Astrocyte of the spinal cord (primary cell): Measurements from ENCODE around the gene SYNGAP1.

Experiments
- DNase-seq: peaks from one replicate; pipeline ENCODE4 v3.0.0; 2011; ENCODE audit warnings: low read depth, low spot score
- H3K4me3 ChIP-seq: 2 replicates; pipeline ENCODE4 v1.5.1; 2011; ENCODE audit warnings: low read depth, mild to moderate bottlenecking, low read length, moderate library complexity
- CTCF ChIP-seq: IDR thresholded peaks from 2 replicates; pipeline ENCODE4 v1.5.1; 2012; ENCODE audit warnings: low read depth, mild to moderate bottlenecking, low read length, inconsistent platforms
- in situ Hi-C: cut with HindIII; loops from 2 replicates; pipeline ENCODE4 v1.10.0; 2017; ENCODE audit warnings: low sequenced_read_pairs

SYNGAP1 gene

GRCh38 chr6:33432546-33432945 lies 12.7 kb downstream of the SYNGAP1 start:
- no peak overlapping the region for H3K4me3 ChIP-seq
- in situ Hi-C loops = no loop called here
- no peak for TF ChIP-seq CTCF
- DNase-seq = no peak

DNA sequence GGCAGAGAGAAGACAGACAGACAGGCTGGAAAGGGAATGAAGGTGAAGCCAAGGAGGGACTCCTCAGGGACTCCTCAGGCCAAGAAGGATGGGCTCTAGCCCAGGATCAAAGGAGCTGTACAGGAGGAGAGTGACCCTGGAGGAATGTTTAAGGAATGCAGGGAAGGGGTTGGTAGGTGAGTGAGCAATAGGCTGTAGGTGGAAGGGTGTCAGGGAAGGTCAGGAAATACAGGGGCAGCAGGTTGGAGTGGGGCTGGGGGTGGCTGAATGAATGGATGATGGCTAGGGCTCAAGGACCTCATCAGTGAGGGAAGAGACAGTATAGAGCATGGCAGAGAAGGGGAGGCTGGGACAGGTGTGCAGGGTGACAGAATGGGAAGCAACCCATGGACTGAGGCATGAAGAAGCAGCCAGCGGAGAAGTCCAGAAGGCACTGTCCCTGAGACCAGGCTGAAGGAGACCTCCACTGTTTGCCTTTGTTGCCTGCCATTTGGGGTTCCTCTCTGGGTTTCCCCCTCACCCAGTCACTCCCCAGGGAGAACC lies 13.2 kb downstream of the SYNGAP1 start:
- no peak for DNase-seq
- in situ Hi-C loops = no loop called here
- H3K4me3 ChIP-seq = no peak overlapping the region
- TF ChIP-seq CTCF = no peak

GRCh38 chr6:33433544-33434191 lies 13.8 kb downstream of the SYNGAP1 start:
- no peak overlapping the region for H3K4me3 ChIP-seq
- peak; percentile 43 for DNase-seq
- in situ Hi-C loops = no loop called here
- TF ChIP-seq CTCF = no peak

DNA sequence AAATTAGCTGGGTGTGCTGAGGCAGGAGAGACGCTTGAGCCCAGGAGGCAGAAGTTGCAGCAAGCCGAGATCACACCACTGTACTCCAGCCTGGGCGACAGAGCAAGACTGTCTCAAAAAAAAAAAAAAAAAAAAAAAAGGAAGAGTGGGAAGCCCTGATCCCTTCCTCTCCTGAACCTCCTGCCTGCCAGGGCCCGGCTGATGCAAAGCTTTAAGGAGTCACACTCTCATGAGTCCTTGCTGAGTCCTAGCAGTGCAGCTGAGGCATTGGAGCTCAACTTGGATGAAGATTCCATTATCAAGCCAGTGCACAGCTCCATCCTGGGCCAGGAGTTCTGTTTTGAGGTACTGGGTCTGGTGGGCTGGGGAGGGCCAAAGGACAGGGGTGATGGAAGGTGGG lies 15.1 kb downstream of the SYNGAP1 start:
- in situ Hi-C loops = no loop called here
- DNase-seq = no peak
- H3K4me3 ChIP-seq = no peak overlapping the region
- no peak for TF ChIP-seq CTCF

DNA sequence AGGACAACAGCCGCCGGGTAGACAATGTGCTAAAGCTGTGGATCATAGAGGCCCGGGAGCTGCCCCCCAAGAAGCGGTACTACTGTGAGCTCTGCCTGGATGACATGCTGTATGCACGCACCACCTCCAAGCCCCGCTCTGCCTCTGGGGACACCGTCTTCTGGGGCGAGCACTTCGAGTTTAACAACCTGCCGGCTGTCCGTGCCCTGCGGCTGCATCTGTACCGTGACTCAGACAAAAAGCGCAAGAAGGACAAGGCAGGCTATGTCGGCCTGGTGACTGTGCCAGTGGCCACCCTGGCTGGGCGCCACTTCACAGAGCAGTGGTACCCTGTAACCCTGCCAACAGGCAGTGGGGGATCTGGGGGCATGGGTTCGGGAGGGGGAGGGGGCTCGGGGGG lies 17.8 kb downstream of the SYNGAP1 start:
- no peak for DNase-seq
- in situ Hi-C loops = no loop called here
- H3K4me3 ChIP-seq = no peak overlapping the region
- no peak for TF ChIP-seq CTCF

DNA sequence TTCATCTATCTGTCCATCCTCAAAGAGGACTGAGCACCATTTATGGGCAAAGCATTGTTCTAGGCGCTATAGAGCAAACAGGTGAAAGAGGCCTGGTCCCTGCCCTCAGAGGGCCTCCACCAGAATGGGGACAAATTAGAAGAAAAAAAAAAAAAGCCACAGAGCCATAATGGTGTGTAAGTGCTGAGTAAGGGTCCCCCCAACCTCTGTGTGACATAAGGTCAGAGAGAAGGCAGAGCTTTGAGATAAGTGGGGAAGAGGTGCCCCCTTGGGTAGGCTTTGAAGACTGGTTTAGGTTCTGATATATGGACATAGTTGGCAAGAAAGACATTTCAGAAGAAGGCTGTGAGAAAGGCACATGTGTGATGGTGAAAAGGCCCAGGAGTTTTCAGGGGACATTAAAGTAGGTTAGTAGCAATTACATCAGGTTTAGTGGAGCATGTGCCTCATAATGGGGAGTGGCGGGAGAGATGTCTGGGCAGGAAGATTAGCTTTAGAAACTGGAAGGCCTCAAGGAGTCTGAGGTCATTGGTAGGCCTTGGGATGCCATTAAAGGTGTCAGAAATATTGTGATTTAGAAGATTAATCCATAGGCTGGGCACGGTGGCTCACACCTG lies 19.2 kb downstream of the SYNGAP1 start:
- H3K4me3 ChIP-seq = no peak overlapping the region
- DNase-seq = no peak
- TF ChIP-seq CTCF = no peak
- in situ Hi-C loops = no loop called here
